Cardiac fibroblast (primary cell): ENCODE results near the gene PHYH.

ENCODE experiments used
- DNase-seq, 2 donors: peaks; one replicate each; pipeline versions ENCODE4 v3.0.0 to v3.0.0-alpha.2; 2010; ENCODE audit warnings: low read depth in 2 of 2
- H3K4me3 ChIP-seq, 2 donors: replicated peaks in 1 of 2; 1 replicate in 1 of 2; 2 replicates in 1 of 2; pipeline ENCODE4 v1.5.1; 2011; ENCODE audit warnings: low read depth in 2 of 2, low read length in 2 of 2, mild to moderate bottlenecking in 2 of 2, moderate library complexity in 1 of 2
- TF ChIP-seq, protein P1 (sequence below): IDR thresholded peaks from one replicate; pipeline ENCODE4 v1.5.1; 2011; ENCODE audit warnings: low read depth, mild to moderate bottlenecking, low read length, inconsistent platforms

Gene PHYH

DNA sequence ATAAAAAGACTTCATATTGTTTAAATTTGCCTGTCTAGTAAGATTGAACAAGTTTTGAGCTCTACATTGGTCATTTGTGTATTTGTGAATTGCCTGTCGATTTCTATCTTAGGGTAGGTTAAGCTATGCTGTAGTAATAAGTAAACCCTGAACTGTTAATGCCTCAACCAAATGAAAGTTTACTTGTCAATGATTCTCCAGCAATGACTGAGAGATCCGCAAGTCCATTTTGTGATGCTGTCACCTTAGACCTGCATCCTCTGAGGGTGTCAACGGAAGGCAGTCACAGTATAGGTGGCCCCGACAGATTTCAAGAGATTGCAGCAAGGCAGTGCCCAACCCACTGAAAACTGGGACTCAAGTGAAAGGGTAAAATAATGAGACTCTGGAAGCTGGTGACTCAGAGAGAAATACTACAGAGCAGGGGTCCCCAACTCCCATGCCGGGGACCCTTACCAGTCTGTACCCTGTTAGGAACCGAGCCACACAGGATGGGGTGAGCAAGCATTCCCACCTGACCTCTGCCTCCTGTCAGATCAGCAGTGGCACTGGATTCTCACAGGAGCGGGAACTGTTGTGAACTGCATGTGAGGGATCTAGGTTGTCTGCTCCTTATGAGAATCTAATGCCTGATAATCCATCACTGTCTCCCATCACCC lies 10.8 kb upstream of the PHYH start:
- DNase-seq, result no peak
- TF ChIP-seq, protein P1, sequence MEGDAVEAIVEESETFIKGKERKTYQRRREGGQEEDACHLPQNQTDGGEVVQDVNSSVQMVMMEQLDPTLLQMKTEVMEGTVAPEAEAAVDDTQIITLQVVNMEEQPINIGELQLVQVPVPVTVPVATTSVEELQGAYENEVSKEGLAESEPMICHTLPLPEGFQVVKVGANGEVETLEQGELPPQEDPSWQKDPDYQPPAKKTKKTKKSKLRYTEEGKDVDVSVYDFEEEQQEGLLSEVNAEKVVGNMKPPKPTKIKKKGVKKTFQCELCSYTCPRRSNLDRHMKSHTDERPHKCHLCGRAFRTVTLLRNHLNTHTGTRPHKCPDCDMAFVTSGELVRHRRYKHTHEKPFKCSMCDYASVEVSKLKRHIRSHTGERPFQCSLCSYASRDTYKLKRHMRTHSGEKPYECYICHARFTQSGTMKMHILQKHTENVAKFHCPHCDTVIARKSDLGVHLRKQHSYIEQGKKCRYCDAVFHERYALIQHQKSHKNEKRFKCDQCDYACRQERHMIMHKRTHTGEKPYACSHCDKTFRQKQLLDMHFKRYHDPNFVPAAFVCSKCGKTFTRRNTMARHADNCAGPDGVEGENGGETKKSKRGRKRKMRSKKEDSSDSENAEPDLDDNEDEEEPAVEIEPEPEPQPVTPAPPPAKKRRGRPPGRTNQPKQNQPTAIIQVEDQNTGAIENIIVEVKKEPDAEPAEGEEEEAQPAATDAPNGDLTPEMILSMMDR, result no peak
- no peak overlapping the region for H3K4me3 ChIP-seq

DNA sequence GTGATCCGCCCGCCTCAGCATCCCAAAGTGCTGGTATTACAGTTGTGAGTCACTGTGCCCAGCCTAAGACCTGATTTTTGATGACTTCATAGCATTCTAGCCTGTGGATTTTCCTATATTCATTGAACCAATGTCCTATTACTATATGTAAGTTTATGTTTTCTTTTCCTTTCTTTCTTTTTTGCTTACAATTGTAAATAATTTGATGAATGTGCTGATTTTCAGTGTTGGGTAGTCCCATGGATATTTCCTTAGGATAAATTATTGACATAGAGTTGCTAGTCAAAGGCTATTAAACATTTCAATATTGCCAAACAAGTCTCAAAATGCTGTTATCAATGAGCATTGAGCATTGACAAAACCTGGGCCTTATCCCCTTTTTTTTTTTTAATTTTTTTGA lies 9.9 kb upstream of the PHYH start:
- TF ChIP-seq, protein P1, result no peak
- DNase-seq, result no peak

DNA sequence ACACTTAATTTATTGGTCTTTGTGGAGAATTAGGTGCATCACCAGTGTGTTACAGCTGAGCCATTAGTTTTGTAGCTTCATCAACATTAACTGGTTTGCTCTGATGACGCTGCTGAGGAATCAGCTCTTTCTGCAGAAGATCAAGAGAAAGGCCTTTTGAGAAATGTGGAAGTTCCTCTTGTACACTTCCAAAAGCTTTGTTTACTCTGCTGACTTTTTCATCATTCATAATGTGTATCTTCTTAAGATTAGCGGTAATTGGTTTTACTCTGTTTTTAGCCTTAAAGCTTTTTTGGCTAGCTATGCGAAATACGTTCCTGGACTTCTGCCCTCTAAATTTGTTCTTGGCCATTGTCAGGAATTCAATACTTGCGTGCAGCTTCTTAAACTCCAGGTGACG lies 8.2 kb upstream of the PHYH start:
- no peak overlapping the region for H3K4me3 ChIP-seq
- TF ChIP-seq, protein P1, result no peak
- no peak for DNase-seq

More for the DNA sequence above, 9.9 kb upstream of the PHYH start:
- H3K4me3 ChIP-seq, result no peak overlapping the region

DNA sequence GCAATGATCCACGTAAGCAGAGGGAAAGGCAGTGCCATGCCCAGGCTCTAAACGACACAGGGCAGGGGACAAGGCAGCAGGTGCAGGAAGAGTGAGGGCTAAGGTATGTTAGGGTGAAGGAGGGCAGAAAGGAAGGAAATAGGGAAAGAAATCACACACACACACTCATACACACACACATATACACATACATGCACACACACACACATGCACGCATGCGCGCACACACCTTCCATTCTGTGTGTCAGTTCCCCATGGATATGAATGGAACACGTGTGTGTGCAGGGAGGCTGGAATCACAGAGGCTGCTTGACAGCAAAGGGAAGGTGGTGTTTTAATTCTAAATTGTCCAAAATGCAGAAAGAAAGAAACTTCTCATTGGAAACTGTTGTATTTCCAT lies 6.2 kb upstream of the PHYH start:
- no peak for DNase-seq
- no peak overlapping the region for H3K4me3 ChIP-seq
- TF ChIP-seq, protein P1, result no peak

DNA sequence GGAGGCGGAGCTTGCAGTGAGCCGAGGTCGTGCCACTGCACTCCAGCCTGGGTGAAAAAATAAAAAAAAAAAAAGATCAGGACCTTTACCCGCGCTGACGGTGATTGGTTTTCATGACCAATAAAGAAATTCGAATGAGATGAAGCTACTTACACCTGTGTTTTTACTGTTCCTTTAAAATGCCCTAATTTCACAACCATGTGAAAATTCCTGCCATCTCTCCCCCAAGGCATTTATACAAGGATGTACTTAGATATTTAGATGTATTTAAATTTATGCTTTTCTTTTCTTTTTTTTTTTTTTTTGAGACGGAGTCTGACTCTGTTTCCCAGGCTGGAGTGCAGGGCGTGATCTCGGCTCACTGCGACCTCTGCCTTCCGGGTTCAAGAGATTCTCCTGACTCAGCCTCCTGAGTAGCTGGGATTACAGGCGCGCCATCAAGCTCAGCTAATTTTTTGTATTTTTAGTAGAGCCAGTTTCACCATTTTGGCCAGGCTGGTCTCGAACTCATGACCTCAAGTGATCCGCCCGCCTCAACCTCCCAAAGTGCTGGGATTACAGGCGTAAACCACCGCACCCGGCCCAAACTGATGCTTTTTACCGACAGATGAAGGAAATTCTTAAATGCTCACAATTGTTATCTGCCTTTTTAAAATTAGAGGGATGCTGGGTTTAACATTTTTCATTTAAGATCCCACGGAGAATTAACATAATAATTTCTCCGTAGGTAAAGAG lies 3.1 kb upstream of the PHYH start:
- no peak for DNase-seq
- TF ChIP-seq, protein P1, result no peak
- peak overlapping the region in 1 of 2 donors; percentile 64 for H3K4me3 ChIP-seq

DNA sequence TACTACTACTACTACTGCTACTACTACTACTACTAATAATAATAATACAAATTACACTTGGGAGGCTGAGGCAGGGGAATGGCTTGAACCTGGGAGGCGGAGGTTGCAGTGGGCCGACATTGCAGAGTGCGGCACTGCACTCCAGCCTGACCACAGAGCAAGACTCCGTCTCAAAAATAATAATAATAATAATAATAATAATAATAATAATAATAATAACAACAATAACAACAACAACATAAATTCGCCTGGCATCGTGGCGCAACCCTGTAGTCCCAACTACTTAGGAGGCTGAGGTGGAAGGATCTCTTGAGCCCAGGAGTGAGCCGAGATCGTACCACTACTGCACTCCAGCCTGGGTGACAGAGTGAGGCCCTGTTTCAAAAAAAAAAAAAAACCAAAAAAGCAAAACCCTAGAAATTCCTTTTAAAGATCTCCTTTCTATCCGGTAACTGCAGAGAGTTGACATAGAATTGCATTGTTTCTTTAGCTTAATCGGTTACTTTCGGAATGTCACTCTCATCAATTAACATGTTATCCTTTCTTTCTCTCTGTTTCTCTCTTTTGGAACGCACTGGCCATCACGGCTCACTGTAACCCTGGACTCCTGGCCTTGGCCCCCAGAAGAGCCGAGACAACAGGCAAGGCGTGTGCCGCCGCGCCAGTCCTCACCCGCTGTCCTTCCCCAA lies 972 bp downstream of the PHYH start:
- no peak for DNase-seq

More for the DNA sequence above, 972 bp downstream of the PHYH start:
- H3K4me3 ChIP-seq, result peak overlapping the region; percentile 64 to 66
- TF ChIP-seq, protein P1, result no peak
